HG03354 (cell line): ENCODE data around the gene MDGA2.

ENCODE experiments used
- ATAC-seq: cut with Tn5 transposase; IDR thresholded peaks from one replicate; pipeline ENCODE4 v1.9.1; 2021; ENCODE audit warnings: mild to moderate bottlenecking; ENCODE audit not compliant: unreplicated experiment, poor library complexity, severe bottlenecking

The MDGA2 gene

GRCh38 chr14:46819117-46819516, 856.3 kb downstream of the MDGA2 start:
- no peak for ATAC-seq

DNA sequence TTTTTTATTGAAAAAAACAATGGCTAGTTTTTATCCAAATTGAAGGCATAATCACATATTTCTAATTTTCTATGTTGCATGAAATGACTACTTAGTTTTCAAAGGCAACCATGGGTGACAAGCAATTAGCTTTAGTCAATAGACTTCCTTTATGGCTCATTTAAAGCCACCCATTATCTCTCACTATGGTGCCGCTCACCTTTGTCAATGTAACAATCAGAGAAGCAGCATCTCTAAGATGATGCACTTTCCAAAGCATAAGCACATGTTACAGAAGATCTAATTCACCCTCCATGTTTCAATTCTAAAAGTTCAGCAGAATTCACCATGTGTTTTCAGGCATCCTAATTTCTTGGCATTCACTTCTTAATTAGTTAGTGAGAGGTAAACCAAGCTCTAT, 857.3 kb downstream of the MDGA2 start:
- no peak for ATAC-seq

GRCh38 chr14:46793144-46793543, 882.3 kb downstream of the MDGA2 start:
- ATAC-seq: no peak
